ENCODE measurements around the gene COPG1. TPM values are rescaled to one million over a fixed set of nuclear protein-coding genes. Genes with fewer than 3 reads are reported as not detected.

The COPG1 gene
- total and polyA plus RNA-seq, 2 donors from 2014 or later = 107 to 173 TPM

DNA sequence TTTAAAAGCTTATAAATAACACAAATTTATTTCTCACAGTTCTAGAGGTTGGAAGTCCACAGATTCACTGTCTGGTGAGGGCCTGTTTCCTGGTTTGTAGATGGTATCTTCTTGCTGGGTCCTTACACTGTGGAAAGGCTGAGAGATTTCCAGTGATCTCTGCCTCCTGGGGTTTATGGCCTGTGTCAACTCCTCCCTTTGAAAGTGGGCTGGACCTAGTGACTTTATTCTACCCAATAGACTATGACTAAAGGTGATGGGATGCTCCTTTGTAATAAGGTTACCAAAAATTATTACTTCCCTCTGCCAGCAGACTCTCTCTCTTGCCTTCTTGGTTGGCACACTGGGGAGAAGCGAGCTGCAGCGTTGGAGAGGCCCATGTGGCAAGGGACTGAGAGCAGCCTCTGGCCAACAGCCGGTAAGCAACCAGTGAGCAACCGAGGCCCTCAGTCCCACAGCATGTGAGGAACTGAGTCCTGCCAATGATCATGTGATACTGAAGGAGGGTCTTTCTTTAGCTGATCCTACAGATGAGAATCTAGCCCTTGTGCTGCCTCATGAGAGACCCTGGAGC is 14.0 kb upstream of the COPG1 start:
- Histone ChIP-seq H3K4me3 (ENCODE audit: low read length in 3 of 3) (no peak overlapping the region), H3K36me3 (ENCODE audit: control insufficient read depth in 2 of 3, insufficient read depth in 3 of 3, low read length in 3 of 3) (no peaks in the 10 kb centered on the region), H3K27me3 (ENCODE audit: control insufficient read depth, insufficient read depth, low read length) (no peaks in the 10 kb centered on the region), H3K4me1 (ENCODE audit: control insufficient read depth in 2 of 3, insufficient read depth in 2 of 3, low read depth in 1 of 3, low read length in 3 of 3) (no peaks in the 10 kb centered on the region), H3K9ac (ENCODE audit: low read length in 3 of 3) (no peak overlapping the region), H3K27ac (ENCODE audit: low read depth in 2 of 2, low read length in 2 of 2) (no peak overlapping the region), H3K9me3 (ENCODE audit: control insufficient read depth in 2 of 3, insufficient read depth in 1 of 3, low read length in 3 of 3) (no peaks in the 10 kb centered on the region)
- FAIRE-seq = no peak
- TF ChIP-seq, protein P1, sequence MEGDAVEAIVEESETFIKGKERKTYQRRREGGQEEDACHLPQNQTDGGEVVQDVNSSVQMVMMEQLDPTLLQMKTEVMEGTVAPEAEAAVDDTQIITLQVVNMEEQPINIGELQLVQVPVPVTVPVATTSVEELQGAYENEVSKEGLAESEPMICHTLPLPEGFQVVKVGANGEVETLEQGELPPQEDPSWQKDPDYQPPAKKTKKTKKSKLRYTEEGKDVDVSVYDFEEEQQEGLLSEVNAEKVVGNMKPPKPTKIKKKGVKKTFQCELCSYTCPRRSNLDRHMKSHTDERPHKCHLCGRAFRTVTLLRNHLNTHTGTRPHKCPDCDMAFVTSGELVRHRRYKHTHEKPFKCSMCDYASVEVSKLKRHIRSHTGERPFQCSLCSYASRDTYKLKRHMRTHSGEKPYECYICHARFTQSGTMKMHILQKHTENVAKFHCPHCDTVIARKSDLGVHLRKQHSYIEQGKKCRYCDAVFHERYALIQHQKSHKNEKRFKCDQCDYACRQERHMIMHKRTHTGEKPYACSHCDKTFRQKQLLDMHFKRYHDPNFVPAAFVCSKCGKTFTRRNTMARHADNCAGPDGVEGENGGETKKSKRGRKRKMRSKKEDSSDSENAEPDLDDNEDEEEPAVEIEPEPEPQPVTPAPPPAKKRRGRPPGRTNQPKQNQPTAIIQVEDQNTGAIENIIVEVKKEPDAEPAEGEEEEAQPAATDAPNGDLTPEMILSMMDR (IDR thresholded peaks at IDR 0.05; ENCODE audit: borderline replicate concordance, extremely low read depth, insufficient read depth) = no peak
- intact Hi-C loops (cut with DNase I) = no loop called here
- DNase-seq = no peak

DNA sequence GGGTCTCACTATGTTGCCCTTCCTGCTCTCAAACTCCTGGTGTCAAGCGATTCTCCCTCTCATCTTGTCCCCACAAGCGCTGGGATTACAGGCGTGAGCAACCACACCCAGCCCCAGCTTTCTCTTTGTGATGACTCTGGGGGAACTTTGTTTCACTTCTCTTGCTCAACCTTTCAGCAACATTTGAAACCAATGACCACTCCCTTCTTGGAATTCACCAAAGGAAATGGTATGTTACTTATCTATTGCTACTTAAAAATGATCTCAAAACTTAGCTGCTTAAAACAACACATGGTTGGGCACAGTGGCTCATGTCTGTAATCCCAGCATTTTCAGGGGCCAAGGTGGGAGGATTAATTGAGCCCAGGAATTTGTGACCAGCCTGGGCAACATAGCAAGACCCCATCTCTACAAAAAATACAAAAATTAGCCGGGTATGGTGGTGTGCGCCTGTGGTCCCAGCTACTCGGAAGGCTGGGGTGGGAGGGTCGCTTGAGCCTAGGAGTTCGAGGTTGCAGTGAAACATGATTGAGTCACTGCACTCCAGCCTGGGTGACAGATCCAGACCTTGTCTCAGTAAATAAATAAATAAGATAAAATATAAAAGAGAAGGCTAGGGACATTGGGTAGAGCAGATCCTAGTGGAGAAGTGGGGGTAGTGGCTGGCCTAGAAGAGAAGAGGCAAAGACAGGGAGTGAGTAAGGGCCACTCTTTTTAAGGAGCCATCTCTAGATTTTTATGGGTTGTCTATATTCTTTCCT is 10.3 kb upstream of the COPG1 start:
- Histone ChIP-seq H3K36me3 (ENCODE audit: control insufficient read depth in 2 of 3, insufficient read depth in 3 of 3, low read length in 3 of 3) (no peaks in the 10 kb centered on the region), H3K9me3 (ENCODE audit: control insufficient read depth in 2 of 3, insufficient read depth in 1 of 3, low read length in 3 of 3) (no peaks in the 10 kb centered on the region), H3K4me3 (ENCODE audit: low read length in 3 of 3) (no peak overlapping the region), H3K9ac (ENCODE audit: low read length in 3 of 3) (no peak overlapping the region), H3K27me3 (ENCODE audit: control insufficient read depth, insufficient read depth, low read length) (no peaks in the 10 kb centered on the region), H3K4me1 (ENCODE audit: control insufficient read depth in 2 of 3, insufficient read depth in 2 of 3, low read depth in 1 of 3, low read length in 3 of 3) (no peaks in the 10 kb centered on the region), H3K27ac (ENCODE audit: low read depth in 2 of 2, low read length in 2 of 2) (no peak overlapping the region)
- TF ChIP-seq, protein P1 (IDR thresholded peaks at IDR 0.05; ENCODE audit: borderline replicate concordance, extremely low read depth, insufficient read depth) = no peak
- DNase-seq (no peak), FAIRE-seq (no peak)
- intact Hi-C loops (cut with DNase I) = no loop called here

DNA sequence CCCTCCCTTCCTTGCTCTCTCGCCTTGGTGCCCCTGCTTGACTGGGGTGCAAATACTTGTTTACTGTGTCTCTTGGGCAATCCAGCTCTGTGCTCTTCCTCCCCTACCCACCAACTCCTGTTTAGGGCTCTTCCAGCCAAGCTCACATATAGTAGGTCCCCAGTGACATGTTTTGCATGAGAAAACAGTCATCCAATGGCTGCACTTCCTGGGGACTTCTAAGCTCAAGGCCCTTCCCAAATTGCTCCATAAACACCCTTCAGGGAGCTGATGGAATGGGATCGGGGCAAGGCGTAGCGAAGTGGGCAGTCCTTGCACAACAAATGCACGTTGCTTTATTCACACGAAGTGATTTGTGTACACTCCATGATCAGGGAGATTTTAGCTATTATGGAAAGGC is 9.4 kb upstream of the COPG1 start:
- DNase-seq (no peak), FAIRE-seq (no peak)
- no peaks in the 10 kb centered on the region for H3K36me3 ChIP-seq (ENCODE audit: control insufficient read depth in 2 of 3, insufficient read depth in 3 of 3, low read length in 3 of 3)
- no peaks in the 10 kb centered on the region for H3K27me3 ChIP-seq (ENCODE audit: control insufficient read depth, insufficient read depth, low read length)
- H3K9me3 ChIP-seq (ENCODE audit: control insufficient read depth in 2 of 3, insufficient read depth in 1 of 3, low read length in 3 of 3) = no peaks in the 10 kb centered on the region
- H3K4me3 ChIP-seq (ENCODE audit: low read length in 3 of 3) = no peak overlapping the region
- H3K9ac ChIP-seq (ENCODE audit: low read length in 3 of 3) = no peak overlapping the region
- H3K27ac ChIP-seq (ENCODE audit: low read depth in 2 of 2, low read length in 2 of 2) = no peak overlapping the region
- no peaks in the 10 kb centered on the region for H3K4me1 ChIP-seq (ENCODE audit: control insufficient read depth in 2 of 3, insufficient read depth in 2 of 3, low read depth in 1 of 3, low read length in 3 of 3)
- TF ChIP-seq, protein P1 (IDR thresholded peaks at IDR 0.05; ENCODE audit: borderline replicate concordance, extremely low read depth, insufficient read depth) = no peak
- intact Hi-C loops (cut with DNase I) = no loop called here
